HepG2 (cell line): ENCODE results near the gene MTRF1. TPM values are rescaled to one million over a fixed set of nuclear protein-coding genes. Genes with fewer than 3 reads are reported as not detected.
A peak's percentile ranks its signal among the peaks of the same experiment; 100 is the strongest.

Experiments used
- AFF4 ChIP-seq: sonication (generic); formaldehyde crosslinking; IDR thresholded peaks from 2 replicates; pipeline ENCODE4 v1.4.0; 2020; ENCODE audit warnings: missing genetic modification reagents
- AGO2 ChIP-seq: fragments of 200-400 bp; formaldehyde crosslinking; optimal IDR thresholded peaks from 2 replicates; pipeline ENCODE3; 2017; ENCODE audit warnings: mild to moderate bottlenecking, low read depth, low read length, moderate library complexity
- ATF4 ChIP-seq, 2 experiments: fragments of 450-650 bp in 1 of 2; sonication (generic) in 1 of 2; formaldehyde crosslinking; IDR thresholded peaks; 2 replicates each; pipeline versions ENCODE4 v1.5.0 to v1.8.0; 2020 to 2022; ENCODE audit warnings: mild to moderate bottlenecking in 1 of 2, missing genetic modification reagents in 1 of 2
- FOXM1 ChIP-seq: sonication (generic); formaldehyde crosslinking; IDR thresholded peaks from 2 replicates; pipeline ENCODE4 v1.5.0; 2020; ENCODE audit warnings: missing genetic modification reagents
- GLI4 ChIP-seq: sonication (generic); formaldehyde crosslinking; IDR thresholded peaks from 2 replicates; pipeline ENCODE4 v1.5.1; 2020; ENCODE audit warnings: missing genetic modification reagents, mild to moderate bottlenecking, moderate library complexity, borderline replicate concordance
- MXD3 ChIP-seq: IDR thresholded peaks from 2 replicates; pipeline ENCODE4 v1.6.1; 2016; ENCODE audit warnings: mild to moderate bottlenecking, missing biosample characterization, missing genetic modification reagents
- SMARCE1 ChIP-seq: fragments of 450-650 bp; IDR thresholded peaks from 2 replicates; pipeline ENCODE4 v1.6.1; 2017; ENCODE audit warnings: borderline replicate concordance
- SOX6 ChIP-seq, 2 experiments: fragments of 450-650 bp in 1 of 2; sonication (generic) in 1 of 2; formaldehyde crosslinking in 1 of 2; IDR thresholded peaks; 2 replicates each; pipeline versions ENCODE4 v1.4.0 to v1.6.1; 2017 to 2020; ENCODE audit warnings: antibody characterized with exemption in 1 of 2, mild to moderate bottlenecking in 1 of 2, missing genetic modification reagents in 1 of 2
- ZFP82 ChIP-seq: sonication (generic); formaldehyde crosslinking; IDR thresholded peaks from 2 replicates; pipeline ENCODE4 v1.5.1; 2020; ENCODE audit warnings: mild to moderate bottlenecking, missing genetic modification reagents, borderline replicate concordance
- ZNF275 ChIP-seq: sonication (generic); formaldehyde crosslinking; IDR thresholded peaks from 2 replicates; pipeline ENCODE4 v1.8.0; 2022; ENCODE audit warnings: missing genetic modification reagents, mild to moderate bottlenecking, inconsistent platforms, borderline replicate concordance
- ZNF296 ChIP-seq: sonication (generic); formaldehyde crosslinking; conservative IDR thresholded peaks from 2 replicates; pipeline ENCODE4 v1.5.0; 2020; ENCODE audit warnings: mild to moderate bottlenecking, missing genetic modification reagents
- ZNF414 ChIP-seq: sonication (generic); formaldehyde crosslinking; IDR thresholded peaks from 2 replicates; pipeline ENCODE4 v1.5.0; 2020; ENCODE audit warnings: missing genetic modification reagents
- ZNF510 ChIP-seq: sonication (generic); formaldehyde crosslinking; IDR thresholded peaks from 2 replicates; pipeline ENCODE4 v1.4.0; 2020; ENCODE audit warnings: low read depth, mild to moderate bottlenecking, missing genetic modification reagents
- ZNF879 ChIP-seq: sonication (generic); formaldehyde crosslinking; IDR thresholded peaks from 2 replicates; pipeline ENCODE4 v1.8.1; 2023; ENCODE audit warnings: missing genetic modification reagents
- ZSCAN29 ChIP-seq: sonication (generic); formaldehyde crosslinking; conservative IDR thresholded peaks from 2 replicates; pipeline ENCODE4 v1.4.0; 2020; ENCODE audit warnings: mild to moderate bottlenecking, missing genetic modification reagents
- polyA plus RNA-seq, 8 experiments: library from polyadenylated mRNA; depleted of rRNA in 3 of 8; stranded (reverse) in 7 of 8; unstranded in 1 of 8; fragments of >200 nt; fragmentation: Illumina TruSeq in 4 of 8; extraction: Trizol in 4 of 8; gene quantifications; 2 replicates each; pipeline versions ENCODE4 v1.2.1 to v1.2.3, GENCODE V29; 2011 to 2016; ENCODE audit warnings: low read depth in 4 of 8, missing spikeins in 1 of 8, mixed read lengths in 1 of 8; ENCODE audit not compliant: insufficient read depth in 1 of 8
- total RNA-seq, 5 experiments: library from RNA; depleted of rRNA; stranded (reverse); fragments of >200 nt; fragmentation: Illumina TruSeq; extraction: Trizol; gene quantifications; 2 replicates each; pipeline ENCODE4 v1.2.3, GENCODE V29; 2016; ENCODE audit warnings: low read depth in 1 of 5

MTRF1 gene
- total and polyA plus RNA-seq, 2 of the 13 experiments (the other 11 are each of a cell fraction or from before 2014, with no cell fraction given), result 21.6 to 27.2 TPM

GRCh38 chr13:41193919-41194824, 69.2 kb downstream of the MTRF1 start, which contains the start of gene KBTBD7 (continued):
- TF ChIP-seq ZNF275 (CRISPR knock-in tag) (peak; percentile 86), AFF4 (CRISPR knock-in tag) (no peak), ZNF879 (CRISPR knock-in tag) (no peak), ZFP82 (peak; percentile 86; the same call in 1 of the 2 replicates), ATF4 (CRISPR knock-in tag; IDR thresholded peaks at IDR 0.05) (peak in 1 of 2 experiments; percentile 87; a peak in 2 of 4 replicates), ZNF296 (CRISPR knock-in tag) (peak; percentile 22; the same call in 1 of the 2 replicates), SMARCE1 (no peak), ZSCAN29 (0 out of 2 replicates have a peak, but pooled peaks have one; percentile 57), AGO2 (peak; percentile 33), ZNF414 (peak; percentile 71), SOX6 (IDR thresholded peaks at IDR 0.05) (no peak), SOX6 (CRISPR knock-in tag; IDR thresholded peaks at IDR 0.05) (peak; percentile 78), ZNF510 (CRISPR knock-in tag) (peak; percentile 91; the same call in 1 of the 2 replicates), FOXM1 (CRISPR knock-in tag) (no peak), MXD3 (no peak; the same call in 1 of the 2 replicates), GLI4 (CRISPR knock-in tag) (0 out of 2 replicates have a peak, but pooled peaks have one; percentile 30)
